Skeletal muscle satellite cell (primary cell): ENCODE measurements around the gene TEX10. TPM values are rescaled to one million over a fixed set of nuclear protein-coding genes. Genes with fewer than 3 reads are reported as not detected.
A peak's percentile ranks its signal among the peaks of the same experiment; 100 is the strongest.
"Not testable (repeated sequence)": the region's sequence is repeated elsewhere in the genome, so short reads cannot be mapped to it uniquely, and the experiment has no call there.

Experiments used
- H3K27me3 ChIP-seq: 2 replicates; pipeline ENCODE4 v1.7.0; 2013; ENCODE audit warnings: low read length; ENCODE audit not compliant: control insufficient read depth, insufficient read depth
- H3K36me3 ChIP-seq: 2 replicates; pipeline ENCODE4 v1.7.0; 2013; ENCODE audit warnings: mild to moderate bottlenecking, control low read depth, low read length; ENCODE audit not compliant: insufficient read depth
- H3K4me1 ChIP-seq: 2 replicates; pipeline ENCODE4 v1.7.0; 2013; ENCODE audit warnings: low read length; ENCODE audit not compliant: control insufficient read depth, insufficient read depth
- H3K4me2 ChIP-seq: 2 replicates; pipeline ENCODE4 v1.7.0; 2013; ENCODE audit warnings: mild to moderate bottlenecking, low read length
- H3K4me3 ChIP-seq: 2 replicates; pipeline ENCODE4 v1.7.0; 2013; ENCODE audit warnings: low read length
- H3K9ac ChIP-seq: 2 replicates; pipeline ENCODE4 v1.7.0; 2013; ENCODE audit warnings: mild to moderate bottlenecking, low read depth, low read length, moderate library complexity
- H3K9me3 ChIP-seq: replicated peaks from 2 replicates; pipeline ENCODE4 v1.7.0; 2013; ENCODE audit warnings: mild to moderate bottlenecking, control low read depth, low read length
- total RNA-seq: library from RNA; depleted of rRNA; stranded (reverse); fragments of >200 nt; gene quantifications from 2 replicates; pipeline ENCODE4 v1.2.3, GENCODE V29; 2012; rRNA removed

The TEX10 gene
- total RNA-seq = 43.6 and 45.9 TPM in 2 replicates

DNA sequence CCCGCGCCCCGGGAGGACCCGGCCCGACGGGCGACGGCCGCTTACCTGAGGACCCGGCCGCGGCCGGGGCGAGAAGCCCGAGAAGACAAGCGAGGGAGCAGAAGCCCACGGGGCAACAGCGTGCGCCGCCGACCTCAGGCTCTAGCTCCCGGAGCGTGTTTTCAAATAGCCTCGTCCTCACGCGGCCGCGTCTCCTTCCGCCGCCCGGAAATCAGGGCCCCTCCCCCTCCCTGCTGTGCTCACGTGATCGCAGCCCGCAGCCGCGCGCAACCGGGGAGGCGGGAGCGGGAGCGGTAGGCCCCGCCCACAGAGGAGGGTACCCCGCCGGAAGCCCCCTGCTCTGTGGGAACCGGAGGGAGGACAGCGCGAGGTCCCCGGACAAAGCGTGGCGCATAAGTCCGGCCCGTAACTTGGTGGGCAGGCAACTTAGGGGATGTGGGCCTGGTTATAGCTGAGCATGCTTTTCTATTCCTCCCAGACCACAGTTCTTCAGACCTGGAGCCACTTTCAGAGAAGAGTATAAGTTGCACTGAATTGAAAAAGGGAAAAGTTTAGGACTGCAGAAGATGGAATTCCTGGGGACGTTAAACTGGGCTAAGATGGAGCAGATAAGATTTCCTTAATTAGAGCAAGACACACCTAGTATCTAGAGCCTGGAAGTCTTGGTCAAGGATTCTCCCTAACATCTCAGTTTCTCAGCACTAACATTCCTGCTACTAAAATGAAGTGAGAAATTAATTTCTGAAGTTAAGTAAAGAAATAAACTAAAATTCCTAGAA is at the start of gene TEX10:
TSS of gene TEX10 (minus strand) at position 216 of the 779 bp plus-strand sequence. CDS start 3,579 bp downstream, outside the sequence.
- Histone ChIP-seq H3K36me3 (no peaks in the 10 kb centered on the region), H3K9me3 (no peaks in the 10 kb centered on the region), H3K27me3 (no peaks in the 10 kb centered on the region), H3K4me1 (peaks cover 11% of the 10 kb centered on the region), H3K4me2 (peak within 1 kb of the TSS; percentile 87), H3K4me3 (peak within 1 kb of the TSS; percentile 82), H3K9ac (peak within 1 kb of the TSS; percentile 94)

DNA sequence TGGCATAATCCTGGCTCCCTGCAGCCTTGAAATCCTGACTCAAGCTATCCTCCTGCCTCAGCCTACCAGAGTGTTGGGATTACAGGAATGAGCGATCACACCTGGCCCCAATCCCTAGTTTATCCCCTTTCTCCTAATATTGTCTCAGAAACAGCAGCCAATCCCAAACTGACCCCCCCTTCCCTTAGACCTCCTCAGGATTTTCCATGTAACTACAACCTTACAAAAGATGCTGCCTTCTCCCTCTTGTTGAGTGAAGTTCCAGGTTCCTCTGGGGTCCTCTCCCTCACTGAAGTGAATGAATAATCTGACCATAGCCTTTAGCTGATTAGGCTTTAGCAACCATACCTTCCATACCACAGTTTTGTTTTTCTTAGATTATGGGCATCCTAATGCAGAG is 48.3 kb upstream of the TEX10 start:
- no peak overlapping the region for H3K4me3 ChIP-seq
- no peaks in the 10 kb centered on the region for H3K36me3 ChIP-seq
- H3K9me3 ChIP-seq = no peaks in the 10 kb centered on the region
- no peak overlapping the region for H3K4me2 ChIP-seq
- no peaks in the 10 kb centered on the region for H3K27me3 ChIP-seq
- no peak overlapping the region for H3K9ac ChIP-seq
- H3K4me1 ChIP-seq = no peaks in the 10 kb centered on the region

DNA sequence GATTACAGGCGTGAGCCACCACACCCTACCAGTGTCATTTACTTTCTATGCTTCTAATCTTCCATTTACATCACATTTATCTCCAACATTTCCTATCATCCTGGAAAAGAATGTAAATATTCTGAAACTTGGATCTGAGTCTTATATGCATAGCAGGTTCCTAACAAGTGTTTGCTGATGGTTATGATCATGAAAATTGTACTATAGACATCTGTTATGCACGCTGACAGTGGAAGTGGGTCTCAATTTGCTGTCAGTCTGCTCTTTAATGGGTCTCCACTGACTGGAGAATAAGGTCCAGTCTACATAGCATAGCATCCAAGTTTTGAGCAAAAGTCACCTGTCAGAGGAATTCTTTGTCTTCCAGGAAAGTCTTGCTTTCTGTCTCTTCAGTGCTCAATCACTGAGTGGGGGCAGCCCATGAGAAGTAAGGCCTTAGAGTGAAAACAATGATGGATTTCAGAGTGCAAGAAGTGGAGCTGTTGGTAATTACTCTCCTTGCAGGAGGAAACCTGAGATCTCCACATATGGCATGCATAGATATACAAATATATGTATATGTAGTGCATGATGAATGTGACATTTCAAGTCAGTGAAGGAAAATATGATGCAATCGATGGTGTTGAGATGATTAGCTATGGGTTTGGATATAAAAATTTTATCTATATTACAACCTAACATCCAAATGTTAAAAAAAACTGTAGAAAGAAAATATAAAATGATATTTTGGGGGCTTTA is 45.0 kb upstream of the TEX10 start:
- Histone ChIP-seq H3K36me3 (no peaks in the 10 kb centered on the region), H3K27me3 (no peaks in the 10 kb centered on the region), H3K9ac (no peak overlapping the region), H3K4me3 (no peak overlapping the region), H3K9me3 (no peaks in the 10 kb centered on the region), H3K4me1 (no peaks in the 10 kb centered on the region), H3K4me2 (no peak overlapping the region)

DNA sequence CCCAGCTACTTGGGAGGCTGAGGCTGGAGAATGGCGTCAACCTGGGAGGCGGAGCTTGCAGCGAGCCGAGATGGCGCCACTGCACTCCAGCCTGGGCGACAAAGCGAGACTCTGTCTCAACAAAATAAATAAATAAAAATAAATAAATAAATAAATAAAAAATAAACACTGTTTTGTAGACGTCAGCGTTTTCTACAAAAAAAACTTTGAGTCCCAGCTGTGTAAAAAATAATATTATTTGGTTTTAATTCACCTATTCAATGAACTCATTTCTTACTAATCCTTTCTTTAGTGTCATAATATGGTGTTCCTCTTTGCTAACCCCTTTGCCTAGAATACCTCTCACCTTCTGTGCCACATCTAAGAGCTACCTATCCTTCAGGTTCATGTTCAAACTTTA is 44.0 kb upstream of the TEX10 start:
- Histone ChIP-seq H3K4me3 (no peak overlapping the region), H3K9ac (no peak overlapping the region), H3K36me3 (no peaks in the 10 kb centered on the region), H3K9me3 (no peaks in the 10 kb centered on the region), H3K4me2 (no peak overlapping the region), H3K27me3 (no peaks in the 10 kb centered on the region), H3K4me1 (no peaks in the 10 kb centered on the region)

DNA sequence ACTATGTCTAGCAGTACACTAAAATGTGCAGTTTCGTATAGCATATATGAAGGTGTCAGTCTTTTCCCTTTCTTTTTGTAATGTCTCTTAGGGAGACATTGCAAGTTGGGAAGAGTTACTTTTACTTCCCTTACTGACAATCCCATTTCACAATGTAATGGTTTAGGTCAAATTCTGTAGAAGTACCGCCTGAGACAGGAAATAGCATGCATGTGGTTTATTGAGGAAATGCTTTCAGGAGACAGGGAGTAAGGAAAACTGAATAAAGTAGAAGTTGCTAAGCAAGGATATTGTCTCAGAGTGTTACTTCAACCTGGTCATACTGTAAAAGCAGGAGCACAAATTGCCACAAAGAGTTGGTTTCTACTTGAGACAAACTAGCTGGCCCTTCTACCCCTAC is 42.1 kb upstream of the TEX10 start:
- Histone ChIP-seq H3K4me3 (no peak overlapping the region), H3K27me3 (no peaks in the 10 kb centered on the region), H3K9me3 (no peaks in the 10 kb centered on the region), H3K4me1 (no peaks in the 10 kb centered on the region), H3K4me2 (no peak overlapping the region), H3K9ac (no peak overlapping the region), H3K36me3 (no peaks in the 10 kb centered on the region)

DNA sequence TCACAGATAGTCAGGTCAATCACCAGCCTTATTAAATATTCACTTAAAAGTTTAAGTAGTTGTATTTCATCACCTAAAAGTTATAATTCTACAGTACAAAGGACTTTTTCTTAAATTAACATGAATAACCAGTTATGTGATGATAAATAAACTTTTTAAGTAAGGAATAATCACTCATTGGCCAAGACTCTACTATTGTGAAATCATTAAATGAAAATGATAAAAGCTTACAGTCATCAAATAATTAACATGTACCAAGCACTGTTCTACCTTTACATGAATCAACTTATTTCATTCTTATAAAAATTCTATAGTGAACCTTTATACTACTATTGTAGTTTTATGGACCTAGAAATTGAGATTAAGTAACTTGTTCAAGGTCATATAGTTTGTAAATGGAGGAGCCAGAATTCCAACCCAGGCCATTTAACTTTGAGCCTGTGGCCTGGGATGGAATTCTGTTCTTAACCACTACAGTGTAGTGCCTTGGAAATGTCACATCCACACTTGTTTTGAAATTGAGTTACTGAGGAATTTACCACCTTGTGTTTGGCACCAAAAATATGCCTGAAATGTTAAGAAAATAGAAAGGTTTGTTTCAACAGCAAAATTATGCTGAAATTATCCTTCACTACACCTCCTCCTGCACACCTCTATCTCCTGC is 41.4 kb upstream of the TEX10 start:
- H3K9ac ChIP-seq = no peak overlapping the region
- H3K9me3 ChIP-seq = no peaks in the 10 kb centered on the region
- no peaks in the 10 kb centered on the region for H3K27me3 ChIP-seq
- no peaks in the 10 kb centered on the region for H3K4me1 ChIP-seq
- H3K4me2 ChIP-seq = no peak overlapping the region
- no peak overlapping the region for H3K4me3 ChIP-seq
- H3K36me3 ChIP-seq = no peaks in the 10 kb centered on the region

DNA sequence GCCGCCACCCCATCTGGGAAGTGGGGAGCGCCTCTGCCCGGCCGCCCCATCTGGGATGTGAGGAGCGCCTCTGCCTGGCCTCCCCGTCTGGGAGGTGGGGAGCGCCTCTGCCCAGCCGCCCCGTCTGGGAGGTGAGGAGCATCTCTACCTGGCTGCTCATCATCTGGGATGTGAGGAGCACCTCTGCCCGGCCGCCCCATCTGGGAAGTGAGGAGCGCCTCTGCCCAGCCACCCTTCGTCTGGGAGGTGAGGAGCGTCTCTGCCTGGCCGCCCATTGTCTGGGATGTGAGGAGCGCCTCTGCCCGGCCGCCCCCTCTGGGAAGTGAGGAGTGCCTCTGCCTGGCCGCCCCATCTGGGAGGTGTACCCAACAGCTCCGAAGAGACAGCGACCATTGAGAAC is 40.2 kb upstream of the TEX10 start:
- not testable (repeated sequence) for H3K4me2 ChIP-seq, H3K36me3 ChIP-seq, H3K4me3 ChIP-seq, H3K9ac ChIP-seq, H3K27me3 ChIP-seq, H3K4me1 ChIP-seq, H3K9me3 ChIP-seq

DNA sequence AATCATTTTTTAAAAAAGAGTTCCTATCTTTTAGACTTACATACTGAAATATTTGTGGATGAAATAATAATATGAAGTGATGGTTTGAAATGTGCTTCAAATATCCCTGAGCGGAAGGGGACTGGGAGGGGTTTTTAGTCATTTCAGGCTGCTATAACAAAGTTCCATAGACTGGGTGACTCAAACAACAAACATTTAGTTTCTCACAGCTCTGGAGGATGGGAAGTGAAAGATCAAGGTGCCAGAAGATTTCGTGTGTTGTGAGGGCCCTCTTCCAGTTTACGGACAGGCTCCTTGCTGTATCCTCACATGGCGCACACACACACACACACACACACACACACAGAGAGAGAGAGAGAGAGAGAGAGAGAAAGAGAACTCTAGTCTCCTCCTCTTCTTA is 27.1 kb upstream of the TEX10 start:
- Histone ChIP-seq H3K27me3 (no peaks in the 10 kb centered on the region), H3K9me3 (no peaks in the 10 kb centered on the region), H3K4me1 (peaks cover 13% of the 10 kb centered on the region), H3K36me3 (no peaks in the 10 kb centered on the region), H3K4me3 (peak overlapping the region; percentile 30), H3K4me2 (peak overlapping the region; percentile 30), H3K9ac (peak overlapping the region; percentile 63)

DNA sequence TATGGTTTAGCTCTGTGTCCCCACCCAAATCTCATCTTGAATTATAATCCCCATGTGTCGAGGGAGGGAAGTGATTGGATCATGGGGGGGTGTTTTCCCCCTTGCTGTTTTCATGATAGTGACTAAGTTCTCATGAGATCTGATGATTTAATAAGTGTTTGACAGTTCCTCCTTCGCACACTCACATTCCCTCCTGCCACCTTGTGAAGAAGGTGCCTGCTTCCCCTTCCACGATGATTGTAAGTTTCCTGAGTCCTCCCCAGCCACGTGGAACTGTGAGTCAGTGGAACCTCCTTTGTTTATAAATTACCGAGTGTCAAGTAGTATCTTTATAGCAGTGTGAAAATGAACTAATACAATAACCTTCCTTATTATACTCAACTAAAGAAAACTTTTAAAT is 24.3 kb upstream of the TEX10 start:
- Histone ChIP-seq H3K4me2 (no peak overlapping the region), H3K9ac (no peak overlapping the region), H3K9me3 (no peaks in the 10 kb centered on the region), H3K4me1 (peaks cover 13% of the 10 kb centered on the region), H3K36me3 (no peaks in the 10 kb centered on the region), H3K27me3 (no peaks in the 10 kb centered on the region), H3K4me3 (no peak overlapping the region)

DNA sequence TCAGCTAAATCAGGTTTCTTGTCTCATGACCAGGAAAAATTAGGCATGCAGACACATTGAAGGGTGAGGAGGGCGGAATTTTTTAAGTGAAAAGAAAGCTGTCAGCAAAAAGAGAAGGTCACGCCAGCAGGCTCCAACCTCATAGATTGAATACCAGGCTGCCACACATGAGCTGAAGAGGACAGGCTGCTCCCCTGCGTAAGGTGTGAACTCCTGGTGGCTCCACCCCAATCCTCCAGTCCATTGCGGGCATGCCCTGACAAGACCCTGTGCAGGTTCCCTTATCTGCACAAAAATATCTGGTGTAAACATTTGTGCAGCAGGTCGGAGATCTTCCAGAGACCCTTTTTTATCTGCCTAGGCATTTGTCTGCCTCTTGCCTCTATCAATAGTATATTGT is 22.9 kb upstream of the TEX10 start:
- H3K4me3 ChIP-seq = no peak overlapping the region
- no peak overlapping the region for H3K9ac ChIP-seq
- H3K4me2 ChIP-seq = no peak overlapping the region
- no peaks in the 10 kb centered on the region for H3K27me3 ChIP-seq
- peaks cover 13% of the 10 kb centered on the region for H3K4me1 ChIP-seq
- H3K9me3 ChIP-seq = no peaks in the 10 kb centered on the region
- no peaks in the 10 kb centered on the region for H3K36me3 ChIP-seq

DNA sequence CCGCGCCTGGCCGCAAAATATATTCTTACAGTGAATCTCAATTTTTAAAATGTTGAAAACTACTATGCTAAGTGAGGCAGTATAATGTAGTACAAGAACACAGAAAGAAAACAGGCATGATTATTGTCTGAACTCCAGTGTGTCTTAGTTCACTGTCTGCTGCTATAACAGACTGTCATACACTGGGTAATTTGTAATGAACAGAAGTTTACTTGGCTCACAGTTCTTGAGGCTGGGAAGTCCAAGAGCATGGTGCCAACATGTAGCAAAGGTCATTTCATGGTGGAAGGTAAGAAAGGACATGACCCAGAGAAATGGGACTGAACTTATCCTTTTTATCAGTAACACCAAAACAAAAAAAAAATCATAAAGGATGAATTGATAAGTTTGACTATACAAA is 19.9 kb upstream of the TEX10 start:
- Histone ChIP-seq H3K9ac (no peak overlapping the region), H3K4me2 (no peak overlapping the region), H3K4me3 (no peak overlapping the region), H3K4me1 (no peaks in the 10 kb centered on the region), H3K27me3 (no peaks in the 10 kb centered on the region), H3K36me3 (no peaks in the 10 kb centered on the region), H3K9me3 (no peaks in the 10 kb centered on the region)
